CD4-positive, alpha-beta T cell treated with Interleukin-12 subunit alpha and Interleukin-12 subunit beta, for 1 hour (primary cell): ENCODE measurements around the gene CRYL1.

Experiments
- DNase-seq: peaks from one replicate; pipeline ENCODE4 v3.0.0-alpha.2; 2020

The CRYL1 gene

GRCh38 chr13:20491926-20492435 is 33.7 kb downstream of the CRYL1 start:
- no peak for DNase-seq

DNA sequence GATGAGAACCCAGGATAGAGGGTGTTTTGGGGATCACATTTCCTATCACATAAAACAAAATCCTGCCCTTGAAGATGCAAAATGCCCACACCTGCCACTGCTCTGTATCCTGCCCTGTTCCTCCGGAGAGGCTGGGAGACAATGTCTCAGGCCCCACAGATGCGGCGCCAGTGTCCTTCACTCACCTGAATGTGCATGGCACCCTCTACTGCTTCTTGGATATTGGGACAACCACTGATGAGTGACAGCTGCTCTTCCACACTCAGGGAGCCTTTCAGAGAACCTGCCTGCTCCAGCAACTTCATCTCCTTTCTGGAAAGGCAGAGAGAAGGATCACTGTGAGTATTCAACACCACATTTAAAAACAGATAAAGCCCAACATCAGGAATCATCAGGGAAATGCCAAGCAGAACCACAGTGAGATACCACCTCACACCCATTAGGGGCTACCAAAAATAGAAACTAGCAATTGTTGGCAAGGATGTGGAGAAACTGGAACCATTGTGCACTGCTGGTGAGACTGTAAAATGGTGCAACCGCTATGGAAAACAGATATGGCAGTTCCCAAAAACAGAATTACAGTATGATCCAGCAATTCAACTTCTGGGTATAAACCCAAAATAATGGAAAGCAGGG is 36.4 kb downstream of the CRYL1 start:
- DNase-seq: peak; percentile 57

DNA sequence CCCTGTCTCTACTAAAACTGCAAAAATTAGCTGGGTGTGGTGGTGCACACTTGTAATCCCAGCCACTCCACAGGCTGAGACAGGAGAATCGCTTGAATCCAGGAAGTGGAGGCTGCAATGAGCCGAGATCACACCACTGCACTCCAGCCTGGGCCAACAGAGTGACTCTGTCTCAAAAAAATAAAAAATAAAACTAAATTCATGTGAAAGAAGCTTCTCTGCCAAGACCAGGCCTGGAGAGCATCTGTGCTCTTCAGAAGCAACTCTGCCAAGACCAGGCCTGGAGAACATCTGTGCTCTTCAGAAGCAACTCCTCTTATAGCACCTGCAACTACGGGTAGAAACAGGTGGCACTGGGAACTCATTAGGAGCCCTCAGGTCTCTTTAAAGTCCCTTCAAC is 37.7 kb downstream of the CRYL1 start:
- no peak for DNase-seq

DNA sequence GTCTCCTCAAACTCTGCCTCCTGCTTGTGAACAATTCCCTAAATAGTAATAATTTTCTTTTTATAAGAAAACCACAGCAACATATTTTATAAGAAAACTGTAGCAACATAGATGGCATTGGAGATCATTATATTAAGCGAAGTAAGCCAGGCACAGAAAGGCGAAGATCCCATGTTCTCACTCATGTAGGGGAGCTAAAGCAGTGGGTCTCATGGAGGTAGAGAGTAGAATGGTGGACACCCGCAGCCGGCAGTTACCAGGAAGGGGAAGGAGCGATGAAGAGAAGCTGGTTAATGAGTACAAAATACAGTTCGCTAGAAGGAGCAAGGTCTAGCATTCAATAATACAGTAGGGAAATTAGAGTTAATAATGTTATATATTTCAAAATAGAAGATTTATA is 42.9 kb downstream of the CRYL1 start:
- no peak for DNase-seq

DNA sequence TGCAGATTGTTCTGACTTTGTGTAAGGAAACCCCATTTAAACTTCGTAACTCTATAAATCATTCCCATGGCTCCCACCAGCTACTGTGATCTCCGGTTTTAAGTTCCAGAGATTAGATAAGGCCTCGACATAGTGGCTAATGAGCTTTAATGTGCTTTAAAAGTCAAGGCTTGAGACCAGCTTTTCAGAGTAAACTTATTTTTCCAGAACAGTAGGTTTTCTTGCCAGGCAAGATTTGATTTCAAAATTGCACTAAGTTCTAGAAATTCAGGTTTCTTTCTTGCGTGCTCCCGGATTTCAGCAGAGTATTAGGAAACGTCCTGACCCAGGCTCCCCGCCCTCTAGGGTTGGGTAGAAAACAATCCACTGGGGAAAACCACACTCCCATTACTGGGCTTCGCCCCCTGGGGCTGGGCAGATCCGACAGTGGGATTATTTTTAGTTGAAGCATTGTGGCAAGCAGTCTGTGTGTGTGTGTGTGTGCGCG is 43.3 kb downstream of the CRYL1 start:
- DNase-seq: no peak

- no peak for DNase-seq
These were observed 48.3 kb downstream of the CRYL1 start for GRCh38 chr13:20477394-20477793.

DNA sequence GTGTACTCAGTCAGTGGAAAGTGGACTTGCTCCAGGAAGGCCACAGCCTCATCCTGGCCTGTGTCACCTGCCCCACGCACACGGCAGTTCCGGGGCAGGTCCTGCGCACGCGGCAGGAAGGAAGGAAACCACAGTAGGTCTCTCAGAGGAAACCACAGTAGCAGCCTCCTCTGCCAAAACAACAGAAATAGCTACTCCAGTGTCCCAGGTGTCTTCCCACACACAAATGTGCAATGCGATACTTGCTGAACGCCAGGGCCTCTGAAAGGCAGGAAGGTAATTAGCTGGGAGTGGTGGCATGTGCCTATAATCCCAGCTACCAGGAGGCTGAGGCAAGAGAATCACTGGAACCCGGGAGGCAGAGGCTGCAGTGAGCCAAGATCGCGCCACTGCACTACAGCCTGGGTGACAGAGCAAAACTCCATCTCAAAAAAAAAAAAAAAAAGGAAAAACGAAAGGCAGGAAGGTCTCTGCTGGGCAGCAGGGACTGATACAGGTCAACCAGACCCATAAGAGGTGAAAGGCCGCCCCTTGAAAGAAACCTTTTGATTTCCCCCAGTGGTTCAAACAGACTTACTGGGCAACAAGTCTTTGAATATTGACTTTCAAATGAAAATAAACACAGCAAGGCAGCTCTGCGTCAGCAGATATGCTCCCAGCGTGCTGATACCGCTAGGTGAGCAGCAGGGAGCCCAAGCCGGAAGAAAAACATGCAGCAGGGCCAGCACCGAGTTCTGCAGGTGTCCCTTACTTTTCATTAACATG is 49.5 kb downstream of the CRYL1 start:
- DNase-seq: peak; percentile 74

- DNase-seq: no peak
These were observed 51.1 kb downstream of the CRYL1 start for GRCh38 chr13:20474515-20474914.

DNA sequence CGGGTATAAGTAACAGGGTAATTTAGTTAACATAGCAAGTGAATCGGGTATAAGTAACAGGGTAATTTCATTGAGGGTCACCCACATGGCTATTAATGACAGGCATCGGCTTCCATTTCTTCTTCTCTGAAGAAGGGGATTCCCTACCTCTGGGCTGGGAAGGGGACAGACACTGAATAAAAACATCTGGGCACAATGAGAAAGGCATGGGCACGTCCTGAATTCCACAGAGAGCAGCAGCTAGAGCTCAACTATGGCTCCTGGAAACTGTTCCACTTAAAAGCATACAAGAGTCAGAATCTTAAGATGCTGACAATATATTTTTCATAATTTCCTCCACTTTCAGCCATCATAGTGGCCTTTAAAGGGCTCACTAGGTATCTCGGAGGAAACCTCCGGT is 51.8 kb downstream of the CRYL1 start:
- DNase-seq: no peak

- no peak for DNase-seq
These were observed 52.5 kb downstream of the CRYL1 start for GRCh38 chr13:20473139-20473538.

DNA sequence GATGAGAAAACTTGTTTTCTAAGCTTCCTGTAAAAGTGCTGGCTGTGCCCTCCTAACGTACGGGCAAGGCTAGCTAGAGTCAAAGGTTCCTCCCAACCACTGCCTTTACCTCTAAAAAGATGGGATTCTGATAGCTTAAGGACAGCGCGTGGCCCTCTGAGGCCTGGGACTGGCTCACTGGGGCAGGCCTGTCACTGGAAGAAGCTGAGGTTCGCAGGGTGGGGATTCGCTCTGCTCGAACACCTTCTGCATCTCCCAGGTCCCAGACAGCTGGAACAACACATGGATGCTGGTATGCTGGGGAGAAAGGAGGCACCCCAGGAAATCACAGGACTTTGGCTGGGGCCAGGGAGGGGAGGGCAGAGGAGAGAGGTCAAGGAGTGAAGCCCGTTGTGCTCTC is 53.1 kb downstream of the CRYL1 start:
- DNase-seq: no peak

- DNase-seq: no peak
These were observed 55.5 kb downstream of the CRYL1 start for GRCh38 chr13:20470136-20470535.

DNA sequence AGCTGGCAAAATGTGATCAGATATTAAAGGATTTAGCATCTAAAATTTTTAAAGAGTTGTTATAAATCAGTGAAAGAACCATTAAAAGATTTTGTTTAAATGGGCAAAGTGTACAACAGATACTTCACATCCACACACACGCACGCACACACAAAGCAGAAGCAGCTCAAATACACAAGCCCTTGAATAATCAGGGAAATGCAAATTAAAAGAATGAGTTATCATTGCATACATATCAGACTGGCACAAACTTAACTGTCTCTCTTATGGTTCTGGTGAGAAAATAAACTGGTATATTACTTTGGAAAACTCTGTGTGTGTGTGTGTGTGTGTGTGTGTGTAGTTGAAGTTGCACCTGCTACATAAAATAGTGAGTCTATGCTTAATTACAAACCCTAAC is 59.3 kb downstream of the CRYL1 start:
- DNase-seq: no peak

DNA sequence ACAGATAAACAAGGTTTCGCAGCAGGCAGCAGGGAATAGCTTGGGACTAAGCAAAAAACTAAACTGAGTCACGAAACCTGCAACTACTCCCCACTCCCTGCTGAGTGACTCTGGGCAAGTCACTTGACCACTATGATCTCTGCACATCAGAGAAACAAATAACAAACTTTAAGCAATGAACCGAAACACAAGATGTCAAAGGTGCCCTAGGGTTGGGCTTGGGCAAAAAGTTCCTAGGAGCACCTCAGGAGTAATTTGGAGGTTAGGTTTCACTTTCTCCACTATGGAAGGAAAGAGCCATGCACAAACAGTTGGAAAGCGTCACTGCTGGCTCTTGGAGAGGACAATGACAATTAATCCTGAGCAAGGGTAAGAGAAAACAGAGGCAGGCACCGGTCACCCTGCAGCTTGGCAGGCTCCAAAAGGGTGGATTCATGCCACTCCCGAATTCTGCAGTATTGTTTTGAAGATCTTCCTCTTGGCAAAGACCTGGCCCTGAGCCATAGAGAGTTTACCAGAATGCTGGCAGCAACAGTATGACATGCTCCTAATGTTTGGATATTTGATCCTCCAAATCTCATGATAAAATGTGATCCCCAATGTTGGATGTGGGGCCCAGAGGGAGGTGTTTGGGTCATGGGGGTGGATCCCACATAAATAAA is 60.3 kb downstream of the CRYL1 start:
- DNase-seq: no peak

GRCh38 chr13:20462921-20463320 is 62.7 kb downstream of the CRYL1 start:
- no peak for DNase-seq

- DNase-seq: no peak
These were observed 63.1 kb downstream of the CRYL1 start for GRCh38 chr13:20462533-20462915.

DNA sequence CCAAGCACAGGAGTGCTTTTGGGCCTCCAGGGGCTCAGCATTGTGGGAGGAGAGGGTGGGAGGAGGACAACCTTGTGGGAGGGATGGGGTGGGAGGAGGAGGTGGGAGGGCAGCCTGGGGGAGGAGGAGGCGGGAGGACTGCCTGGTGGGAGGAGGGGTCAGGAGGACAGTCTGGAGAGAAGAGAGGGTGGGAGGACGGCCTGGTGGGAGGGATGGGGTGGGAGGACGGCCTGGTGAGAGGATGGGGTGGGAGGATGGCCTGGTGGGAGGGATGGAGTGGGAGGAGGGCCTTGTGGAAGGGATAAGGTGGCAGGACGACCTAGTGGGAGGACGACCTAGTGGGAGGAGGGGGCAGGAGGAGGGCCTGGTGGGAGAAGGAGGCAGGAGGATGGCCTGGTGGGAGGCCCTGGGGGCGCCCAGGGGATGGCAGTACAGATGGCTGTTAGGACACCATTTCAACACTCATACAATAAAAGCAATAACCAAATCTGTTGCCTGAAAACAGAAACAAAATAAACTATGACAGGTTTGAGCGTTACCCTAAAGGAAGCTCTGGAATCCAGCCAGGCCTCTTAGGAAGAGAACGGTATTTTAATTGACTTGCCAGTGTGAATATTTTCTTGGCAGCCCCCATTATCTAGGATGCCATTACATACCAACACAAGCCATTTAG is 63.7 kb downstream of the CRYL1 start:
- no peak for DNase-seq

DNA sequence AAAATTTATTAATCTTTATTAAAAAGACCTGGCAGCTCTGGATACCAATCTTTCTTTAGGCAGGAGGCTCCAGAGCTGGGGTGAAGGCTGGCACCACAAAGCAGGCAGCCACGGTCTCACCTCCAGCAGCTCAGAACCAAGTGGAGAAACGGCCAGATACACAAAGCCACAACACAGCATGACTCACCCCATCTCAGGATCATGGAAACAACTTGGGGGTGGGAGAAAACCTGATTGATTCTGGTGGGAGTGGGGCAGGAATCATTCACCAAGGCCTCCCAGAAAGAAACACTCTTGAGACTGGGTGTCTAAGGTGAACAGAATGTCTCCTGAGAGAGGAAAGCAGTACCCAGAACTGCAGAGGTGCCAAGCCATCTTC is 64.2 kb downstream of the CRYL1 start:
- DNase-seq: no peak

DNA sequence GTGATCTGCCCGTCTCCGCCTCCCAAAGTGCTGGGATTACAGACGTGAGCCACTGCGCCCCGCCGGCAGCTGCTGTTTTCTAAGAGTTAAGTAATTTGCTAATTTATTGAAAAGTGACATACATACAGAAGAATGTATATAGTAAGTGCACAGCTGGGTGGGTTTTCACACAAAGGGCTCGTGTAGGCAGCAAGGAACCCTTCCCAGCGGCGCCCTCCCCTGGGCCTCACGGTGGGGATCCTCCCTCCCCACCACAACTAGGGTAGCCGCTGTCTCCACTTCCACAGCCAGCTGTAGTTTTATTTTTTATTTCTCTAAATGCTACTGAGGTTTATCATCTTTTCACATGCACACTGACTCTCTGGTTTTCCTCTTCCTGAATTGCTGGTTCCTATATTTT is 64.9 kb downstream of the CRYL1 start:
- no peak for DNase-seq

- no peak for DNase-seq
These were observed 68.0 kb downstream of the CRYL1 start for GRCh38 chr13:20457670-20458069.

GRCh38 chr13:20456737-20457136 is 68.9 kb downstream of the CRYL1 start:
- no peak for DNase-seq

- no peak for DNase-seq
These were observed 74.3 kb downstream of the CRYL1 start for GRCh38 chr13:20451397-20451796.

- DNase-seq: no peak
These were observed 77.2 kb downstream of the CRYL1 start for GRCh38 chr13:20448470-20448869.
